Adipocyte (in vitro differentiated cells): ENCODE data around the gene RTN1.

Experiments
- DNase-seq: peaks from one replicate; pipeline ENCODE4 v3.0.0-alpha.2; 2015; ENCODE audit warnings: low read depth
- H3K27me3 ChIP-seq: replicated peaks from 2 replicates; pipeline ENCODE4 v1.7.0; 2013; ENCODE audit warnings: mild to moderate bottlenecking, low read length, moderate library complexity; ENCODE audit not compliant: control insufficient read depth, insufficient read depth
- H3K36me3 ChIP-seq: 2 replicates; pipeline ENCODE4 v1.7.0; 2013; ENCODE audit warnings: low read length, mild to moderate bottlenecking, moderate library complexity; ENCODE audit not compliant: control insufficient read depth, insufficient read depth, severe bottlenecking
- H3K4me1 ChIP-seq: 2 replicates; pipeline ENCODE4 v1.7.0; 2013; ENCODE audit warnings: mild to moderate bottlenecking, low read length, moderate library complexity; ENCODE audit not compliant: control insufficient read depth, insufficient read depth
- H3K4me3 ChIP-seq: 2 replicates; pipeline ENCODE4 v1.7.0; 2013; ENCODE audit warnings: mild to moderate bottlenecking, low read length, moderate library complexity
- H3K9ac ChIP-seq: 2 replicates; pipeline ENCODE4 v1.7.0; 2013; ENCODE audit warnings: mild to moderate bottlenecking, low read length, moderate library complexity
- H3K9me3 ChIP-seq: 2 replicates; pipeline ENCODE4 v1.7.0; 2013; ENCODE audit warnings: mild to moderate bottlenecking, low read length, moderate library complexity; ENCODE audit not compliant: control insufficient read depth

RTN1 gene

DNA sequence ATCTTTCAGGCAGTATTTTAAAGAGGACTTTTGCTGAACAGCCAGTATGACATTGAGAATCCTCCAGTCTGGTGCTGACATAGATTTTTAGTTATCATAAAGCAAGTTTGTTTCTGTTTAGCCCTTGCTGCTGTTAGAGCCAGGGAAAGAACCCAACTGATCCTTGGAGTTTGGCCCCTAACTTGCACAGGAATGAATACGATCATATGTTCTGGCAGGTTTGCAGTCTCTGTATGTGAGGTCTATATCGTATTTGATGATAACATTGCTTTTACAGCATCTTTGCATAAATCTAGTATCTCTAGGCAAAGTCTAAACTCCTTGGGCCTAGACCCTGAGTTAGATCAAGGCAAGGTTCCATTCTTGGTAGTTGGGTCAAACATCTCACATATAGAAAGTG is 289.7 kb downstream of the RTN1 start:
- Histone ChIP-seq H3K4me3 (no peak overlapping the region), H3K4me1 (no peaks in the 10 kb centered on the region), H3K36me3 (no peaks in the 10 kb centered on the region), H3K9me3 (no peaks in the 10 kb centered on the region), H3K9ac (no peak overlapping the region), H3K27me3 (no peaks in the 10 kb centered on the region)
- DNase-seq: no peak

DNA sequence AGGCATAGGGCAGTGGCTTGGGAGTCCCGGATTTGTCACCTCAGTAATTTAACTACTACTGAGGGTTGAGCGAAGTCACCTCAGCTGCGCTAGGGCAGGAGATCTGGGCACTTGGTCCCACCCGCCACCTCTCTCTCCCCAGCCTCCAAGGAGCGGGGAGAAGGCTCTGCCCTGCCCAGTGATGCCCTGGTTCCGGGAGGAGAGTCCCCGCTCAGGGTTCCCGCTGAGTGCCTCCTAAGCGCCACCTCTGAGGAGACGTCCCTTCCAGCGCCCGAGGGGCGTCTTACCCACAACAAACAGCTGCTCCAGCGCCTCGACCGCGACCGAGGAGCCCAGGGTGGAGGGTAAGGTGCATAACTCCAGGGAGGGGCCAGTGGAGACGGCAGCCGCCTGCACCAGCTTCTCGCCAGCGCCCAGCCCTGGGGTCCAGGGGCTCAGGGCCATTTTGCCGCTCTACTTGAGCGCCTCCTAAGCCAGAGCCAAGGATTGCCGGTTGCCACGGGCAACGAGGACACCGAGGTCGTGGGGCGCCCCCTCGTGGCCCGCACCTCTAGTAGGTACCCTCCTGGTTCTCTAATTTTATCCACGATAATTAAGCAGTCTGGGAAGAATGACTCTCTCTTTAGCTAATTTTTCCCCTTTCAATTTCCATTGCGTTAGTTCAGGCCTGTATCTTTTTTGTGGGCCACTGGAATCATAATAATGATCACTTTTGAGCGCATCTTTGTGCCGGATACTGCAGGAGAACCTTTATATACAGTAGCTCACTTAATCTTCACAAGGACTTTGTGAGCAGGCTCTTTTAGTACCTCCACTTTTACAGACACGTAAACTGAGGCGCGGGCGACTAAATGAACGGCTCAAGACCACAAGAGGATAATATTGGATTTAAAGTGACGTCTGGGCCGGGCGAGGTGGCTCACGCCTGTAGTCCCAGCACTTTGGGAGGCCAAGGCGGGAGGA is 294.0 kb downstream of the RTN1 start, which contains the start of gene CCDC175:
Gene CCDC175 (minus strand): TSS at position 481 of the 963 bp plus-strand sequence. CDS start 37 bp downstream, at position 444.
- Histone ChIP-seq H3K4me3 (peak within 1 kb of the TSS; percentile 70), H3K9ac (no peak within 1 kb of the TSS), H3K9me3 (no peaks in the 10 kb centered on the region), H3K27me3 (no peaks in the 10 kb centered on the region), H3K4me1 (no peaks in the 10 kb centered on the region), H3K36me3 (no peaks in the 10 kb centered on the region)
- DNase-seq: peak; percentile 68

DNA sequence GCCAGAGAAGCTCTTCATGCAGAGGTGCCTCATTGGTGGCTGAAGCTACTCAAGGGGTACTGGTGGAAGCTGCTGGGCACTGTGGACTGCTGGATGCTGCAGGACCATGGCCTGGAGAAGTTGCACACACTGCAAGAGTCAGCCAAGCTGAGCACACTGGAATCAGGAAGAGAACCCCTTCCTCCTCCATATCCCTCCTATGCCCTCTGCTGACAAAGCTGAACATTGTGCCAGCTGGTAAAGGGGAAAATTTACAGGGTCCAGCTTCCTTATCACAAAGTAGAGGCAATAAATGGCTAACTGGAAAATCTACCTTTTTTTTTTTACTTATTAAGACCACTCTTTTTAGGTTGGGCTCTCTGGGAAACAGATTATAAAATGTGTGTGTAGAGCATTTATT is 300.5 kb downstream of the RTN1 start:
- H3K9me3 ChIP-seq: no peaks in the 10 kb centered on the region
- H3K9ac ChIP-seq: no peak overlapping the region
- H3K27me3 ChIP-seq: peaks cover 10% of the 10 kb centered on the region
- H3K36me3 ChIP-seq: no peaks in the 10 kb centered on the region
- no peak overlapping the region for H3K4me3 ChIP-seq
- no peak for DNase-seq
- no peaks in the 10 kb centered on the region for H3K4me1 ChIP-seq

DNA sequence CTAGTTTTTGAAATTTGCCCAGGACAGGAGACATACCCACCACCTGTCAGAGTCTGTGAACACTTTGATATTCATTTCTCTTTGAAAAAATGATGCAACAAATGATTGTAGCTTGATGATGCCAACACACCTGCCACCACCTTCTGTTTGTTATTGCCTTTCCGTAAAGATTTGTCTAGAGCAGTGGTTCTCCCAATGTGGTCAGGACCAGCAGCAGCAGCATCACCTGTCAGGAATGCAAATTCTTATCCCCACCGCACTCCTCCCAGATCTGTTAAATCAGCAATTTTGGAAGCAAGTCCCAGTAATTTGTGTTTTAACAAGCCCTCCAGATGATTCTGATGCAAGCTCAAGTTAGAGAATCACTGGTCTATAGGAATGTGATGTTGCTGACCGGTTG is 303.9 kb downstream of the RTN1 start:
- Histone ChIP-seq H3K9ac (no peak overlapping the region), H3K36me3 (no peaks in the 10 kb centered on the region), H3K9me3 (no peaks in the 10 kb centered on the region), H3K27me3 (peaks cover 10% of the 10 kb centered on the region), H3K4me3 (no peak overlapping the region), H3K4me1 (no peaks in the 10 kb centered on the region)
- DNase-seq: no peak

DNA sequence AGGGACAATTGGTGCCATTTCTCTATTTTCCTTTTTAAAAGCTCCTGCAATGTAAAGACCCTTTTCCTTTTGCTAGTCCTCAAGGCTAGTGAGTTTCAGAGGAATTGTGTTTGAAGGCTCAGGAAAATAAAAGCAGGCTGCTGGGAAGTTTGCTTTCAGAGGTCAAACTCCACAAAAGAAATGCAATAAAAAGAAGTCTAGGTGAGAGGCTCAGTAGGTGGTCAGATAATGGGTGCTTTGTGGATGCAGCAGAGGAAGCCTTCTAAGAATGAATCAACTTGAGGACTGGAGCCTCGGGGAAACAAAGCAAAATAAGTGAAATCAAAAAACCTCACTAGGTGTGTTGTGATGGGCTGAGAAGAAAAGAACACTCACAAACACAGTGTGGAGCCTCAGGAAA is 304.3 kb downstream of the RTN1 start:
- Histone ChIP-seq H3K4me1 (no peaks in the 10 kb centered on the region), H3K9me3 (no peaks in the 10 kb centered on the region), H3K4me3 (no peak overlapping the region), H3K27me3 (peaks cover 10% of the 10 kb centered on the region), H3K9ac (no peak overlapping the region), H3K36me3 (no peaks in the 10 kb centered on the region)
- DNase-seq: no peak

GRCh38 chr14:59565087-59565486 is 305.5 kb downstream of the RTN1 start:
- DNase-seq: no peak
- H3K4me3 ChIP-seq: no peak overlapping the region
- no peaks in the 10 kb centered on the region for H3K36me3 ChIP-seq
- H3K27me3 ChIP-seq: peaks cover 10% of the 10 kb centered on the region
- no peaks in the 10 kb centered on the region for H3K4me1 ChIP-seq
- H3K9me3 ChIP-seq: no peaks in the 10 kb centered on the region
- no peak overlapping the region for H3K9ac ChIP-seq

GRCh38 chr14:59564366-59564765 is 306.2 kb downstream of the RTN1 start:
- no peaks in the 10 kb centered on the region for H3K4me1 ChIP-seq
- DNase-seq: no peak
- no peaks in the 10 kb centered on the region for H3K36me3 ChIP-seq
- peaks cover 10% of the 10 kb centered on the region for H3K27me3 ChIP-seq
- H3K4me3 ChIP-seq: no peak overlapping the region
- H3K9me3 ChIP-seq: no peaks in the 10 kb centered on the region
- H3K9ac ChIP-seq: no peak overlapping the region

- Histone ChIP-seq H3K36me3 (no peaks in the 10 kb centered on the region), H3K9me3 (no peaks in the 10 kb centered on the region), H3K27me3 (peaks cover 6% of the 10 kb centered on the region), H3K4me3 (no peak overlapping the region), H3K9ac (no peak overlapping the region), H3K4me1 (no peaks in the 10 kb centered on the region)
- no peak for DNase-seq
These were observed 323.3 kb downstream of the RTN1 start for GRCh38 chr14:59547310-59547709.
